ENCODE results near the gene OR5T1. TPM values are rescaled to one million over a fixed set of nuclear protein-coding genes. Genes with fewer than 3 reads are reported as not detected.

OR5T1 gene
- polyA plus RNA-seq, 1 of the 3 experiments (the other 2 are of a cell fraction), result not detected

- TF ChIP-seq REST (IDR thresholded peaks at IDR 0.05; ENCODE audit: low read depth, low read length), result no peak
- TF ChIP-seq RAD21 (IDR thresholded peaks at IDR 0.05; ENCODE audit: low read length), result no peak
- TF ChIP-seq MEF2A (IDR thresholded peaks at IDR 0.05; ENCODE audit: borderline replicate concordance, low read depth), result no peak
- no peak for TF ChIP-seq TAF1 (IDR thresholded peaks at IDR 0.05; ENCODE audit: borderline replicate concordance, low read depth, low read length)
- TF ChIP-seq TCF12 (IDR thresholded peaks at IDR 0.05), result no peak
Measured at GRCh38 chr11:56234155-56234554, 39.8 kb upstream of the OR5T1 start, which contains the start of gene OR5T2 (continued).

- H3K9me3 ChIP-seq, result no peaks in the 10 kb centered on the region
- H3K36me3 ChIP-seq (replicated peaks in 1 of 2; ENCODE audit: control insufficient read depth in 1 of 2, insufficient read depth in 2 of 2, low read length in 1 of 2), result no peaks in the 10 kb centered on the region
- POLR2A ChIA-PET, result no interaction called here
- H3K79me2 ChIP-seq (ENCODE audit: insufficient read depth), result no peaks in the 10 kb centered on the region
- no peaks in the 10 kb centered on the region for H3K9me2 ChIP-seq
- H3K27me3 ChIP-seq (ENCODE audit: insufficient read depth), result no peaks in the 10 kb centered on the region
- no peak within 1 kb of the TSS for H3K9ac ChIP-seq
- no peaks in the 10 kb centered on the region for H3K4me1 ChIP-seq (ENCODE audit: control insufficient read depth in 1 of 2, insufficient read depth in 2 of 2, low read depth in 1 of 2, low read length in 1 of 2)
- H3K4me3 ChIP-seq (ENCODE audit: low read depth in 2 of 2, low read length in 1 of 2), result no peak within 1 kb of the TSS
- H3K4me2 ChIP-seq, result no peak within 1 kb of the TSS
- CTCF ChIA-PET, result interaction anchor here (0.6 kb wide), 1 partner anchor 22 kb away, joined by 4 read pairs; the partner anchor contains the start of gene OR5T1
- no peak within 1 kb of the TSS for H2AFZ ChIP-seq (ENCODE audit: low read depth)
- DNase-seq, result no peak
- H3F3A ChIP-seq (replicated peaks; ENCODE audit: insufficient read depth), result no peaks in the 10 kb centered on the region
- H3K27ac ChIP-seq (ENCODE audit: low read depth in 2 of 2, low read length in 1 of 2), result no peak within 1 kb of the TSS
- H4K20me1 ChIP-seq (ENCODE audit: insufficient read depth), result no peaks in the 10 kb centered on the region
- TF ChIP-seq IRF3 (IDR thresholded peaks at IDR 0.05; ENCODE audit: low read depth, low read length), result no peak
- TF ChIP-seq RFX5 (IDR thresholded peaks at IDR 0.05; ENCODE audit: low read length), result no peak
- no peak for TF ChIP-seq FOXJ3 (CRISPR knock-in tag; IDR thresholded peaks at IDR 0.05)
- no peak for TF ChIP-seq MXI1 (IDR thresholded peaks at IDR 0.05; ENCODE audit: low read depth, low read length)
- TF ChIP-seq YY1 (IDR thresholded peaks at IDR 0.05; ENCODE audit: low read depth), result no peak
- no peak for TF ChIP-seq GATA2 (CRISPR knock-in tag; IDR thresholded peaks at IDR 0.05)
- no peak for TF ChIP-seq CHD2 (IDR thresholded peaks at IDR 0.05; ENCODE audit: low read length, partially characterized antibody)
- no peak for TF ChIP-seq RXRA (IDR thresholded peaks at IDR 0.05; ENCODE audit: borderline replicate concordance, low read depth)
- TF ChIP-seq GABPA (IDR thresholded peaks at IDR 0.05; ENCODE audit: low read depth), result no peak
- no peak for TF ChIP-seq USF2 (IDR thresholded peaks at IDR 0.05; ENCODE audit: borderline replicate concordance, low read depth, low read length)
- no peak for TF ChIP-seq SMC3 (IDR thresholded peaks at IDR 0.05; ENCODE audit: low read depth, low read length)
- no peak for TF ChIP-seq NRF1 (IDR thresholded peaks at IDR 0.05; ENCODE audit: low read depth, low read length)
- TF ChIP-seq PBX3 (IDR thresholded peaks at IDR 0.05), result no peak
- TF ChIP-seq FOSL2 (IDR thresholded peaks at IDR 0.05; ENCODE audit: borderline replicate concordance, low read depth), result no peak
- TF ChIP-seq ZBTB33 (IDR thresholded peaks at IDR 0.05; ENCODE audit: borderline replicate concordance, low read depth), result no peak
- TF ChIP-seq CTCF (IDR thresholded peaks at IDR 0.05), result no peak
- no peak for TF ChIP-seq EP300 (IDR thresholded peaks at IDR 0.05; ENCODE audit: borderline replicate concordance in 1 of 2, low read depth in 1 of 2, low read length in 1 of 2)
Measured at GRCh38 chr11:56251954-56252353, 22.0 kb upstream of the OR5T1 start, which contains the start of gene OR5T3. OR5T3 (plus strand) TSS chr11:56252254; CDS start chr11:56252254, 0 bp downstream.
